Ovary (tissue), 9 donors: Measurements from ENCODE around the gene SMYD1. TPM values are rescaled to one million over a fixed set of nuclear protein-coding genes. Genes with fewer than 3 reads are reported as not detected.

Experiments used
- DNase-seq, 5 donors: peaks; one replicate each; pipeline ENCODE4 v3.0.0-alpha.2; 2019 to 2020
- H3K27ac ChIP-seq, 2 donors: fragments of 200-600 bp; one replicate each; pipeline versions ENCODE4 v1.5.1 to v1.8.0; 2019 to 2022
- H3K27me3 ChIP-seq: fragments of 200-600 bp; one replicate; pipeline ENCODE4 v1.8.0; 2022
- H3K36me3 ChIP-seq: fragments of 200-600 bp; sonication (generic); one replicate; pipeline ENCODE4 v1.5.1; 2019
- H3K4me1 ChIP-seq: one replicate; pipeline ENCODE4 v1.8.1; 2013; ENCODE audit warnings: mild to moderate bottlenecking, moderate library complexity; ENCODE audit not compliant: insufficient read depth
- H3K4me3 ChIP-seq: fragments of 200-600 bp; sonication (generic); one replicate; pipeline ENCODE4 v1.5.1; 2017
- H3K9me3 ChIP-seq, 2 donors: fragments of 200-600 bp in 1 of 2; sonication (generic) in 1 of 2; one replicate each; pipeline versions ENCODE4 v1.5.1 to v1.8.1; 2013 to 2019; ENCODE audit warnings: mild to moderate bottlenecking in 1 of 2, moderate library complexity in 1 of 2
- CTCF ChIP-seq, 3 donors: fragments of 450-650 bp in 2 of 3; fragments of 200-600 bp in 1 of 3; IDR thresholded peaks; one replicate each; pipeline versions ENCODE4 v1.5.1 to v1.8.0; 2016 to 2022; ENCODE audit warnings: antibody characterized with exemption in 3 of 3, mild to moderate bottlenecking in 1 of 3
- EP300 ChIP-seq: sonication (generic); formaldehyde crosslinking; IDR thresholded peaks from one replicate; pipeline ENCODE4 v1.6.1; 2017; ENCODE audit warnings: antibody characterized with exemption
- POLR2A ChIP-seq: fragments of 450-650 bp; IDR thresholded peaks from one replicate; pipeline ENCODE4 v1.6.1; 2017; ENCODE audit warnings: antibody characterized with exemption, mild to moderate bottlenecking, moderate library complexity
- WGBS, 3 donors: extraction: QIAGEN DNeasy Blood & Tissue Kit in 1 of 3; methylation state at CpG; one replicate each; pipeline versions ENCODE4 v1.1.5 to v1.1.7; 2013 to 2017; 5-methylcytosine and 5-hydroxymethylcytosine counted together
- intact Hi-C, 4 donors: fragments of 100-400 bp; cut with DNase I; formaldehyde crosslinking; loops; one replicate each; pipeline versions ENCODE4 v1.11.0 to v1.15.1; 2022 to 2023
- polyA plus RNA-seq, 2 donors: library from polyadenylated mRNA; stranded (reverse); fragments of 200-250 nt in 1 of 2; fragments of 350-450 nt in 1 of 2; fragmentation: Illumina TruSeq in 1 of 2; extraction: RNeasy Lipid Tissue Mini Kit (QIAGEN cat#74804) in 1 of 2; gene quantifications; one replicate each; pipeline ENCODE4 v1.2.3, GENCODE V29; 2013 to 2014
- total RNA-seq, 7 donors: library from RNA; depleted of rRNA in 2 of 7; stranded (reverse); fragments of >200 nt in 2 of 7; fragmentation: NEBNext Ultra II Directional in 3 of 7; extraction: Animal tissue kit (Norgen Biotek cat#: 25700) in 3 of 7; gene quantifications; one replicate each; pipeline versions ENCODE4 v1.1.0 to v1.2.4, GENCODE V29; 2016 to 2023
- donor health status: DM: no; HTN: no; CAD: no; lungs with moderate emphysema.
- donor health status: DM: no; HTN: no; CAD: no.
- donor health status: Bipolar disorder and iron deficiency.
- donor health status: DM: yes; HTN: yes; CAD: no.
- donor health status: DM: no; HTN: no; CAD: no.
- donor health status: DM: yes; HTN: yes; CAD: no.

The SMYD1 gene
- total and polyA plus RNA-seq, 9 donors, result 0.05 to 0.10 TPM; not detected in 7

GRCh38 chr2:88095022-88095421, 27.4 kb downstream of the SMYD1 start:
- no peak for DNase-seq
- no peak overlapping the region for H3K4me3 ChIP-seq
- intact Hi-C loops, result no loop called here
- 64 to 79% (median 74%) methylated on average over 3 of the region's 3 CpGs for WGBS, 3 donors
- H3K27me3 ChIP-seq, result no peaks in the 10 kb centered on the region
- H3K9me3 ChIP-seq, result no peaks in the 10 kb centered on the region
- H3K36me3 ChIP-seq, result no peaks in the 10 kb centered on the region
- H3K4me1 ChIP-seq, result no peaks in the 10 kb centered on the region
- H3K27ac ChIP-seq, result no peak overlapping the region
- TF ChIP-seq CTCF (IDR thresholded peaks at IDR 0.05) (no peak), EP300 (no peak), POLR2A (no peak)

- H3K27ac ChIP-seq, result no peak overlapping the region
- no peaks in the 10 kb centered on the region for H3K4me1 ChIP-seq
- DNase-seq, result no peak
- H3K36me3 ChIP-seq, result no peaks in the 10 kb centered on the region
- no peak for TF ChIP-seq CTCF (IDR thresholded peaks at IDR 0.05)
- TF ChIP-seq EP300, result no peak
- H3K4me3 ChIP-seq, result no peak overlapping the region
- intact Hi-C loops, result no loop called here
- H3K9me3 ChIP-seq, result no peaks in the 10 kb centered on the region
- no peaks in the 10 kb centered on the region for H3K27me3 ChIP-seq
- 81 to 95% (median 85%) methylated on average over 5 of the region's 5 CpGs for WGBS, 3 donors
Observed at GRCh38 chr2:88096708-88097107, 29.1 kb downstream of the SMYD1 start.

- Histone ChIP-seq H3K27ac (no peak overlapping the region), H3K36me3 (no peaks in the 10 kb centered on the region), H3K4me3 (no peak overlapping the region), H3K4me1 (no peaks in the 10 kb centered on the region), H3K9me3 (no peaks in the 10 kb centered on the region), H3K27me3 (no peaks in the 10 kb centered on the region)
- intact Hi-C loops, result no loop called here
- WGBS, 3 donors, result 59 to 67% (median 66%) methylated on average over 3 of the region's 3 CpGs
- DNase-seq, result no peak
- no peak for TF ChIP-seq CTCF (IDR thresholded peaks at IDR 0.05)
- TF ChIP-seq POLR2A, result no peak
- TF ChIP-seq EP300, result no peak
Observed at GRCh38 chr2:88097192-88097591, 29.6 kb downstream of the SMYD1 start.

GRCh38 chr2:88097891-88098557, 30.4 kb downstream of the SMYD1 start:
- WGBS, 3 donors, result 33 to 63% (median 38%) methylated on average over 4 of the region's 4 CpGs
- Histone ChIP-seq H3K4me1 (no peaks in the 10 kb centered on the region), H3K4me3 (no peak overlapping the region), H3K27me3 (no peaks in the 10 kb centered on the region), H3K27ac (no peak overlapping the region), H3K36me3 (no peaks in the 10 kb centered on the region), H3K9me3 (no peaks in the 10 kb centered on the region)
- DNase-seq, result no peak
- TF ChIP-seq CTCF (IDR thresholded peaks at IDR 0.05) (no peak), EP300 (no peak), POLR2A (no peak)
- intact Hi-C loops, result no loop called here
